GM12878 (cell line): ENCODE results near the gene ACSF3. TPM values are rescaled to one million over a fixed set of nuclear protein-coding genes. Genes with fewer than 3 reads are reported as not detected.

Experiments
- ATAC-seq: fragments of 200-7000 bp; cut with Tn5 transposase; 3 replicates; pipeline ENCODE4 v1.9.1; 2020; ENCODE audit warnings: mild to moderate bottlenecking, moderate library complexity
- BruUV-seq: library from RNA; stranded (reverse); fragments of 400-500 nt; replicated peaks from 2 replicates; lab custom pipeline; 2021; lab: Mats Ljungman, UMichigan
- CTCF ChIA-PET: fragments of 300-600 bp; sonication (Branson Sonifier 250); formaldehyde crosslinking; extraction: SDS; loops from one replicate; lab custom pipeline; 2021; ENCODE audit warnings: inconsistent platforms; lab: Yijun Ruan, JAX
- POLR2A ChIA-PET: fragments of 350-600 bp; formaldehyde crosslinking; extraction: SDS; loops from one replicate; lab custom pipeline; 2021; ENCODE audit warnings: inconsistent platforms; lab: Charles Lee
- RAD21 ChIA-PET: fragments of 300-600 bp; sonication (Branson Sonifier 250); formaldehyde crosslinking; loops from one replicate; lab custom pipeline; 2023; ENCODE audit warnings: antibody characterized with exemption; ENCODE audit not compliant: unreplicated experiment; lab: Charles Lee
- SMC1A ChIA-PET: fragments of 300-600 bp; sonication (Branson Sonifier 250); formaldehyde crosslinking; loops from one replicate; lab custom pipeline; 2023; ENCODE audit not compliant: unreplicated experiment, uncharacterized antibody; lab: Charles Lee
- DNase-seq: peaks from one replicate; pipeline ENCODE4 v3.0.0-alpha.2; 2011; ENCODE audit warnings: low read depth, low spot score
- FAIRE-seq: peaks from 3 replicates; lab custom pipeline; 2011; peaks lifted over from hg19 to GRCh38; lab: Jason Lieb, UNC
- H2AFZ ChIP-seq: 2 replicates; pipeline ENCODE4 v1.6.0; 2011; ENCODE audit warnings: low read depth, low read length, control low read depth; ENCODE audit not compliant: control insufficient read depth
- H3K27ac ChIP-seq: 2 replicates; pipeline ENCODE4 v1.5.1; 2011; ENCODE audit warnings: control low read depth; ENCODE audit not compliant: control insufficient read depth, insufficient read depth
- H3K27me3 ChIP-seq, 2 experiments: replicated peaks in 1 of 2; 2 replicates each; pipeline versions ENCODE4 v1.6.0 to v1.6.1; 2011; ENCODE audit warnings: low read length in 1 of 2; ENCODE audit not compliant: control insufficient read depth in 2 of 2, insufficient read depth in 2 of 2
- H3K36me3 ChIP-seq, 2 experiments: 2 replicates each; pipeline ENCODE4 v1.5.1; 2011; ENCODE audit warnings: low read length in 1 of 2; ENCODE audit not compliant: control insufficient read depth in 2 of 2, insufficient read depth in 2 of 2
- H3K4me1 ChIP-seq: 2 replicates; pipeline ENCODE4 v1.6.1; 2011; ENCODE audit warnings: mild to moderate bottlenecking, low read length, moderate library complexity, mixed read lengths; ENCODE audit not compliant: control insufficient read depth, insufficient read depth
- H3K4me2 ChIP-seq: 2 replicates; pipeline ENCODE4 v1.6.0; 2011; ENCODE audit warnings: control low read depth; ENCODE audit not compliant: control insufficient read depth, insufficient read depth
- H3K4me3 ChIP-seq: fragments of 200-600 bp; sonication (generic); 2 replicates; pipeline ENCODE4 v1.5.1; 2016
- H3K79me2 ChIP-seq: 2 replicates; pipeline ENCODE4 v1.6.0; 2011; ENCODE audit warnings: low read length; ENCODE audit not compliant: control insufficient read depth, insufficient read depth
- H3K9ac ChIP-seq: 2 replicates; pipeline ENCODE4 v1.8.0; 2011; ENCODE audit warnings: low read length, control low read depth, mixed read lengths; ENCODE audit not compliant: control insufficient read depth, insufficient read depth
- H3K9me3 ChIP-seq: replicated peaks from 3 replicates; pipeline ENCODE4 v1.5.1; 2011; ENCODE audit warnings: mild to moderate bottlenecking, low read length; ENCODE audit not compliant: control insufficient read depth, insufficient read depth
- H4K20me1 ChIP-seq: 2 replicates; pipeline ENCODE4 v1.6.0; 2011; ENCODE audit not compliant: control insufficient read depth, insufficient read depth
- BRCA1 ChIP-seq: IDR thresholded peaks from 2 replicates; pipeline ENCODE4 v1.6.1; 2011; ENCODE audit warnings: low read depth, low read length, improper control_type of control experiment
- CHD1 ChIP-seq: IDR thresholded peaks from 2 replicates; pipeline ENCODE4 v1.6.1; 2012; ENCODE audit warnings: low read depth, low read length, improper control_type of control experiment
- GABPA ChIP-seq: IDR thresholded peaks from 2 replicates; pipeline ENCODE4 v1.6.1; 2014; ENCODE audit warnings: antibody characterized with exemption, low read depth, mild to moderate bottlenecking, inconsistent platforms
- KAT2A ChIP-seq: conservative IDR thresholded peaks from 2 replicates; pipeline ENCODE4 v1.6.1; 2011; ENCODE audit warnings: low read depth, low read length; ENCODE audit not compliant: control insufficient read depth
- KLF5 ChIP-seq: fragments of 450-650 bp; IDR thresholded peaks from 2 replicates; pipeline ENCODE4 v1.6.1; 2014; ENCODE audit warnings: mild to moderate bottlenecking; ENCODE audit not compliant: partially characterized antibody
- POLR2A ChIP-seq: IDR thresholded peaks from 2 replicates; pipeline ENCODE4 v1.6.1; 2011; ENCODE audit warnings: low read depth, mild to moderate bottlenecking, low read length
- POU2F2 ChIP-seq: IDR thresholded peaks from 3 replicates; pipeline ENCODE4 v1.6.1; 2011; ENCODE audit warnings: low read depth, mild to moderate bottlenecking, low read length, borderline replicate concordance
- WGBS: methylation state at CpG from one replicate; pipeline ENCODE4 v1.1.6; 2016; ENCODE audit warnings: low lambda C conversion rate; ENCODE audit not compliant: insufficient replicate concordance, insufficient coverage; ENCODE audit errors: missing lambda C conversion rate; 5-methylcytosine and 5-hydroxymethylcytosine counted together
- in situ Hi-C: fragments of 300-500 bp; cut with MboI; formaldehyde crosslinking; loops from 9 replicates; pipeline ENCODE4 v1.14.3; 2018; ENCODE audit warnings: mixed read lengths
- intact Hi-C: fragments of 100-400 bp; cut with micrococcal nuclease; formaldehyde crosslinking; loops from one replicate; pipeline ENCODE4 v1.14.2; 2022; ENCODE audit not compliant: unreplicated experiment
- polyA plus RNA-seq, 11 experiments: library from polyadenylated mRNA; depleted of rRNA in 4 of 11; unstranded in 6 of 11; stranded (reverse) in 5 of 11; fragments of >200 nt; fragmentation: Nextera tagmentation in 4 of 11; fragmentation: Illumina TruSeq in 1 of 11; extraction: Ambion mirVana in 4 of 11; extraction: Trizol in 1 of 11; gene quantifications; 1 replicate in 1 of 11; 2 replicates in 10 of 11; pipeline versions ENCODE4 v1.2.1 to v1.2.3, GENCODE V29; 2011 to 2016; ENCODE audit warnings: inconsistent platforms in 2 of 11, missing spikeins in 2 of 11, low read depth in 1 of 11
- total RNA-seq, 4 experiments: library from RNA; depleted of rRNA in 3 of 4; stranded (reverse); fragments of >200 nt in 3 of 4; fragmentation: Illumina TruSeq in 1 of 4; extraction: Trizol in 1 of 4; gene quantifications; 2 replicates each; pipeline versions ENCODE4 v1.2.1 to v1.2.3, GENCODE V29; 2013 to 2021
- TF ChIP-seq, protein P1 (sequence below): fragments of 450-650 bp; IDR thresholded peaks from 2 replicates; pipeline ENCODE4 v1.6.1; 2017; ENCODE audit warnings: mild to moderate bottlenecking

Gene ACSF3
- total and polyA plus RNA-seq, 10 of the 15 experiments (the other 5 are each of a cell fraction or from before 2014, with no cell fraction given), result 1.0 to 44.4 (median 25.8) TPM

GRCh38 chr16:89119166-89119621 lies 25.5 kb downstream of the ACSF3 start:
- Histone ChIP-seq H3K9ac (no peak overlapping the region), H3K4me2 (no peak overlapping the region)

GRCh38 chr16:89119661-89120141 lies 26.0 kb downstream of the ACSF3 start:
- in situ Hi-C loops, result no loop called here
- no peaks in the 10 kb centered on the region for H4K20me1 ChIP-seq
- H3K27ac ChIP-seq, result no peak overlapping the region
- FAIRE-seq (no peak), ATAC-seq (no peak), DNase-seq (no peak)
- no peak overlapping the region for H3K4me3 ChIP-seq
- no peaks in the 10 kb centered on the region for H3K79me2 ChIP-seq
- peaks cover 13 to 16% of the 10 kb centered on the region in 2 experiments; a peak in 3 of 4 replicates for H3K36me3 ChIP-seq
- ChIA-PET CTCF (no interaction called here), SMC1A (no interaction called here), RAD21 (no interaction called here), POLR2A (no interaction called here)
- intact Hi-C loops, result no loop called here
- TF ChIP-seq CHD1 (no peak), POLR2A (peak; percentile 27; the same call in 1 of the 2 replicates), KAT2A (no peak)
- BruUV-seq, result no TSS peak
- H3K9ac ChIP-seq, result no peak overlapping the region
- H3K4me1 ChIP-seq, result peaks cover 11% of the 10 kb centered on the region
- 94% methylated on average over 31 of the region's 31 CpGs for WGBS
- no peak overlapping the region for H2AFZ ChIP-seq
- H3K27me3 ChIP-seq, result no peaks in the 10 kb centered on the region
- H3K9me3 ChIP-seq, result no peaks in the 10 kb centered on the region; the same call in 2 of the 3 replicates
- H3K4me2 ChIP-seq, result no peak overlapping the region

More at GRCh38 chr16:89119166-89119621, 25.5 kb downstream of the ACSF3 start:
- no peak for FAIRE-seq
- ChIA-PET CTCF (no interaction called here), POLR2A (no interaction called here)
- Histone ChIP-seq H3K9me3 (no peaks in the 10 kb centered on the region; the same call in 2 of the 3 replicates), H3K36me3 (peaks cover 10 to 18% of the 10 kb centered on the region in 2 experiments; a peak in 3 of 4 replicates), H3K27me3 (no peaks in the 10 kb centered on the region), H3K4me3 (no peak overlapping the region), H3K27ac (no peak overlapping the region), H3K4me1 (peaks cover 16% of the 10 kb centered on the region)
- TF ChIP-seq GABPA (no peak), BRCA1 (no peak), KLF5 (no peak), POU2F2 (no peak)
- TF ChIP-seq, protein P1, sequence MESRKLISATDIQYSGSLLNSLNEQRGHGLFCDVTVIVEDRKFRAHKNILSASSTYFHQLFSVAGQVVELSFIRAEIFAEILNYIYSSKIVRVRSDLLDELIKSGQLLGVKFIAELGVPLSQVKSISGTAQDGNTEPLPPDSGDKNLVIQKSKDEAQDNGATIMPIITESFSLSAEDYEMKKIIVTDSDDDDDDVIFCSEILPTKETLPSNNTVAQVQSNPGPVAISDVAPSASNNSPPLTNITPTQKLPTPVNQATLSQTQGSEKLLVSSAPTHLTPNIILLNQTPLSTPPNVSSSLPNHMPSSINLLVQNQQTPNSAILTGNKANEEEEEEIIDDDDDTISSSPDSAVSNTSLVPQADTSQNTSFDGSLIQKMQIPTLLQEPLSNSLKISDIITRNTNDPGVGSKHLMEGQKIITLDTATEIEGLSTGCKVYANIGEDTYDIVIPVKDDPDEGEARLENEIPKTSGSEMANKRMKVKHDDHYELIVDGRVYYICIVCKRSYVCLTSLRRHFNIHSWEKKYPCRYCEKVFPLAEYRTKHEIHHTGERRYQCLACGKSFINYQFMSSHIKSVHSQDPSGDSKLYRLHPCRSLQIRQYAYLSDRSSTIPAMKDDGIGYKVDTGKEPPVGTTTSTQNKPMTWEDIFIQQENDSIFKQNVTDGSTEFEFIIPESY, result peak; percentile 55; the same call in 1 of the 2 replicates
- TF ChIP-seq, all 136 proteins: peak for 1
- in situ Hi-C loops (no loop called here), intact Hi-C loops (no loop called here)
- ATAC-seq (no peak), DNase-seq (no peak)
- WGBS, result 95% methylated on average over 17 of the region's 24 CpGs
- SMC1A ChIA-PET, result no interaction called here
- RAD21 ChIA-PET, result no interaction called here
- no peaks in the 10 kb centered on the region for H3K79me2 ChIP-seq
- no peak overlapping the region for H2AFZ ChIP-seq
- no peaks in the 10 kb centered on the region for H4K20me1 ChIP-seq
- no TSS peak for BruUV-seq
